ENCODE measurements around the gene LRRC74B.

DNA sequence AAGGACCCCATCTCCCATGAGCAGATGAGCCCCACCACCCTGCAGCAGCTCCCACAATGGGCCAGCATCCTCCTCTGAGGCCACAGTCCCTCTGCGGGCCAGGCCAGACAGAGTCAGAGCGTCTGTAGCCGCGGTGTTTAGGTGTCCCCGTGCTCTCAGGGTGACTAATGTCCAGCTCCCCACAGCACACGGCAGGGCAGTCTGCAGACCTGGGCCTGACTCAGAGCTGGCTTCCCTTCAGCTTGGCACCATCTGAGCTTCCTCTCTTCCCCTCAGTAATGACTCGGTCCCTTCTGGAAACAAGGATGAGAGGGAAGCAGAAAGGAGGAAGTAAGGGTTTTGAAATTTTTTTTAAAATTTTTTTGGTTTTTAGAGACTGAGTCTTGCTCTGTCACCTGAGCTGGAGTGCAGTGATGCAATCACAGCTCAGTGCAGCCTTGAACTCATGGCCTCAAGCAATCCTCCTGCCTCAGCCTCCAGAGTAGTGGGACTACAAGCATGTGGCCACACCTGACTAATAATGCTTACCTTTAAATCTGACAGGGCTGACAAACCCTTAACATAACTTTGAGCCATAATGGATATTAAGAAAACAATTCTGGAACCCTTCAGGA lies 28.5 kb downstream of the LRRC74B start:
- TF ChIP-seq, protein P1, sequence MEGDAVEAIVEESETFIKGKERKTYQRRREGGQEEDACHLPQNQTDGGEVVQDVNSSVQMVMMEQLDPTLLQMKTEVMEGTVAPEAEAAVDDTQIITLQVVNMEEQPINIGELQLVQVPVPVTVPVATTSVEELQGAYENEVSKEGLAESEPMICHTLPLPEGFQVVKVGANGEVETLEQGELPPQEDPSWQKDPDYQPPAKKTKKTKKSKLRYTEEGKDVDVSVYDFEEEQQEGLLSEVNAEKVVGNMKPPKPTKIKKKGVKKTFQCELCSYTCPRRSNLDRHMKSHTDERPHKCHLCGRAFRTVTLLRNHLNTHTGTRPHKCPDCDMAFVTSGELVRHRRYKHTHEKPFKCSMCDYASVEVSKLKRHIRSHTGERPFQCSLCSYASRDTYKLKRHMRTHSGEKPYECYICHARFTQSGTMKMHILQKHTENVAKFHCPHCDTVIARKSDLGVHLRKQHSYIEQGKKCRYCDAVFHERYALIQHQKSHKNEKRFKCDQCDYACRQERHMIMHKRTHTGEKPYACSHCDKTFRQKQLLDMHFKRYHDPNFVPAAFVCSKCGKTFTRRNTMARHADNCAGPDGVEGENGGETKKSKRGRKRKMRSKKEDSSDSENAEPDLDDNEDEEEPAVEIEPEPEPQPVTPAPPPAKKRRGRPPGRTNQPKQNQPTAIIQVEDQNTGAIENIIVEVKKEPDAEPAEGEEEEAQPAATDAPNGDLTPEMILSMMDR (IDR thresholded peaks at IDR 0.05), result no peak
- TF ChIP-seq POLR2A (IDR thresholded peaks at IDR 0.05), result no peak

Measured in uterus (tissue), 2 donors.